Loucy (cell line): ENCODE data around the gene FGFBP3.
"Not testable (repeated sequence)": the region's sequence is repeated elsewhere in the genome, so short reads cannot be mapped to it uniquely, and the experiment has no call there.

Experiments
- H2AFZ ChIP-seq: fragments of 200-600 bp; sonication (generic); 2 replicates; pipeline ENCODE4 v1.6.0; 2016; ENCODE audit warnings: antibody characterized with exemption, mild to moderate bottlenecking, low read length, moderate library complexity
- H3F3A ChIP-seq: fragments of 200-600 bp; 2 replicates; pipeline ENCODE4 v1.6.0; 2016; ENCODE audit warnings: antibody characterized with exemption, low read depth, mild to moderate bottlenecking
- H3K27me3 ChIP-seq: fragments of 200-600 bp; sonication (generic); 2 replicates; pipeline ENCODE4 v1.6.1; 2014; ENCODE audit warnings: low read length, mild to moderate bottlenecking; ENCODE audit not compliant: insufficient read depth, poor library complexity, severe bottlenecking
- H3K36me3 ChIP-seq: fragments of 200-600 bp; sonication (generic); 2 replicates; pipeline ENCODE4 v1.6.1; 2016; ENCODE audit warnings: low read length; ENCODE audit not compliant: insufficient read depth
- H3K4me1 ChIP-seq: fragments of 200-600 bp; sonication (generic); 2 replicates; pipeline ENCODE4 v1.5.1; 2014; ENCODE audit warnings: low read length, mild to moderate bottlenecking; ENCODE audit not compliant: insufficient read depth, poor library complexity, severe bottlenecking
- H3K4me2 ChIP-seq: fragments of 200-600 bp; sonication (generic); 2 replicates; pipeline ENCODE4 v1.6.0; 2014; ENCODE audit warnings: antibody characterized with exemption, low read length, low read depth, mild to moderate bottlenecking; ENCODE audit not compliant: poor library complexity, severe bottlenecking
- H3K4me3 ChIP-seq: fragments of 200-600 bp; sonication (generic); 2 replicates; pipeline ENCODE4 v1.5.1; 2014; ENCODE audit warnings: low read length, mild to moderate bottlenecking, mixed read lengths; ENCODE audit not compliant: poor library complexity, severe bottlenecking
- H3K79me2 ChIP-seq: fragments of 200-600 bp; sonication (generic); 2 replicates; pipeline ENCODE4 v1.6.1; 2014; ENCODE audit warnings: low read length; ENCODE audit not compliant: insufficient read depth
- H3K9ac ChIP-seq: fragments of 200-600 bp; sonication (generic); 2 replicates; pipeline ENCODE4 v1.6.0; 2014; ENCODE audit warnings: mild to moderate bottlenecking, low read depth, low read length, moderate library complexity; ENCODE audit not compliant: poor library complexity, severe bottlenecking
- H3K9me2 ChIP-seq: fragments of 200-600 bp; sonication (generic); replicated peaks from 2 replicates; pipeline ENCODE4 v1.6.1; 2016; ENCODE audit warnings: low read depth, low read length, mixed read lengths
- H3K9me3 ChIP-seq: fragments of 200-600 bp; sonication (generic); 2 replicates; pipeline ENCODE4 v1.6.1; 2014; ENCODE audit warnings: mild to moderate bottlenecking, antibody characterized with exemption, low read length, low read depth; ENCODE audit not compliant: insufficient read depth
- H4K20me1 ChIP-seq: fragments of 200-600 bp; sonication (generic); 2 replicates; pipeline ENCODE4 v1.6.0; 2014; ENCODE audit warnings: antibody characterized with exemption, low read length, mild to moderate bottlenecking; ENCODE audit not compliant: insufficient read depth, poor library complexity, severe bottlenecking
- CTCF ChIP-seq: fragments of 200-600 bp; sonication (generic); conservative IDR thresholded peaks from 2 replicates; pipeline ENCODE4 v1.5.1; 2014; ENCODE audit warnings: mild to moderate bottlenecking, antibody characterized with exemption, low read length
- EZH2phosphoT487 ChIP-seq: fragments of 200-600 bp; IDR thresholded peaks from 2 replicates; pipeline ENCODE4 v1.6.1; 2018; ENCODE audit warnings: antibody characterized with exemption, mild to moderate bottlenecking, moderate library complexity, borderline replicate concordance

FGFBP3 gene

GRCh38 chr10:91896212-91896756 lies 13.0 kb downstream of the FGFBP3 start:
- H3K4me1 ChIP-seq = peaks cover 5% of the 10 kb centered on the region
- H3K4me2 ChIP-seq = no peak overlapping the region
- no peak overlapping the region for H3K9ac ChIP-seq
- no peaks in the 10 kb centered on the region for H4K20me1 ChIP-seq
- H3K9me3 ChIP-seq = no peaks in the 10 kb centered on the region
- no peaks in the 10 kb centered on the region for H3K79me2 ChIP-seq
- no peaks in the 10 kb centered on the region for H3K27me3 ChIP-seq
- no peaks in the 10 kb centered on the region for H3K9me2 ChIP-seq
- no peaks in the 10 kb centered on the region for H3F3A ChIP-seq
- no peaks in the 10 kb centered on the region for H3K36me3 ChIP-seq
- TF ChIP-seq CTCF (no peak), EZH2phosphoT487 (no peak)
- no peak overlapping the region for H3K4me3 ChIP-seq
- H2AFZ ChIP-seq = no peak overlapping the region

GRCh38 chr10:91894261-91894685 lies 15.0 kb downstream of the FGFBP3 start:
- not testable (repeated sequence) for H3K9ac ChIP-seq, H3K4me3 ChIP-seq, H3K9me3 ChIP-seq, H4K20me1 ChIP-seq, H3K36me3 ChIP-seq, H3K4me1 ChIP-seq, H3K79me2 ChIP-seq, H2AFZ ChIP-seq, H3F3A ChIP-seq, H3K4me2 ChIP-seq, H3K27me3 ChIP-seq, H3K9me2 ChIP-seq

GRCh38 chr10:91893051-91893450 lies 16.2 kb downstream of the FGFBP3 start:
- Histone ChIP-seq H2AFZ (no peak overlapping the region), H3K79me2 (no peaks in the 10 kb centered on the region), H3K9me2 (no peaks in the 10 kb centered on the region), H3K4me1 (no peaks in the 10 kb centered on the region), H3K27me3 (no peaks in the 10 kb centered on the region), H3K9ac (no peak overlapping the region), H3K36me3 (no peaks in the 10 kb centered on the region), H4K20me1 (no peaks in the 10 kb centered on the region), H3K9me3 (no peaks in the 10 kb centered on the region), H3K4me2 (no peak overlapping the region), H3F3A (no peaks in the 10 kb centered on the region), H3K4me3 (no peak overlapping the region)
- TF ChIP-seq CTCF (no peak), EZH2phosphoT487 (no peak)

- no peak overlapping the region for H3K4me2 ChIP-seq
Observed at GRCh38 chr10:91891125-91892001, 17.9 kb downstream of the FGFBP3 start.

More at GRCh38 chr10:91891125-91892001, 17.9 kb downstream of the FGFBP3 start:
- Histone ChIP-seq H3F3A (no peaks in the 10 kb centered on the region), H3K79me2 (no peaks in the 10 kb centered on the region), H3K36me3 (no peaks in the 10 kb centered on the region), H2AFZ (0 out of 2 replicates have a peak overlapping the region, but pooled peaks have one; percentile 46), H3K4me3 (no peak overlapping the region), H3K4me1 (peaks cover 4% of the 10 kb centered on the region), H4K20me1 (no peaks in the 10 kb centered on the region), H3K27me3 (no peaks in the 10 kb centered on the region), H3K9me3 (no peaks in the 10 kb centered on the region), H3K9ac (no peak overlapping the region), H3K9me2 (no peaks in the 10 kb centered on the region)
- TF ChIP-seq EZH2phosphoT487 = no peak
- no peak for TF ChIP-seq CTCF
